DOHH2 (cell line): ENCODE results near the gene ALOX15B.

ENCODE experiments used
- EZH2phosphoT487 ChIP-seq: fragments of 200-600 bp; sonication (generic); IDR thresholded peaks from 2 replicates; pipeline ENCODE4 v1.6.1; 2017; ENCODE audit warnings: borderline replicate concordance, mild to moderate bottlenecking, antibody characterized with exemption, low read length, moderate library complexity, mixed read lengths
- TF ChIP-seq, protein P1 (sequence below): fragments of 200-600 bp; sonication (generic); IDR thresholded peaks from one replicate; pipeline ENCODE4 v1.5.1; 2014; ENCODE audit warnings: antibody characterized with exemption, mild to moderate bottlenecking, low read depth, low read length; ENCODE audit not compliant: poor library complexity, severe bottlenecking

GRCh38 chr17:8039611-8040168 is 831 bp downstream of the ALOX15B start:
- TF ChIP-seq, protein P1, sequence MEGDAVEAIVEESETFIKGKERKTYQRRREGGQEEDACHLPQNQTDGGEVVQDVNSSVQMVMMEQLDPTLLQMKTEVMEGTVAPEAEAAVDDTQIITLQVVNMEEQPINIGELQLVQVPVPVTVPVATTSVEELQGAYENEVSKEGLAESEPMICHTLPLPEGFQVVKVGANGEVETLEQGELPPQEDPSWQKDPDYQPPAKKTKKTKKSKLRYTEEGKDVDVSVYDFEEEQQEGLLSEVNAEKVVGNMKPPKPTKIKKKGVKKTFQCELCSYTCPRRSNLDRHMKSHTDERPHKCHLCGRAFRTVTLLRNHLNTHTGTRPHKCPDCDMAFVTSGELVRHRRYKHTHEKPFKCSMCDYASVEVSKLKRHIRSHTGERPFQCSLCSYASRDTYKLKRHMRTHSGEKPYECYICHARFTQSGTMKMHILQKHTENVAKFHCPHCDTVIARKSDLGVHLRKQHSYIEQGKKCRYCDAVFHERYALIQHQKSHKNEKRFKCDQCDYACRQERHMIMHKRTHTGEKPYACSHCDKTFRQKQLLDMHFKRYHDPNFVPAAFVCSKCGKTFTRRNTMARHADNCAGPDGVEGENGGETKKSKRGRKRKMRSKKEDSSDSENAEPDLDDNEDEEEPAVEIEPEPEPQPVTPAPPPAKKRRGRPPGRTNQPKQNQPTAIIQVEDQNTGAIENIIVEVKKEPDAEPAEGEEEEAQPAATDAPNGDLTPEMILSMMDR, result no peak
- TF ChIP-seq EZH2phosphoT487, result no peak
